Measurements from ENCODE around the gene NEO1. TPM values are rescaled to one million over a fixed set of nuclear protein-coding genes. Genes with fewer than 3 reads are reported as not detected.

The NEO1 gene
- total and polyA plus RNA-seq, 4 donors: 1.6 to 9.9 (median 5.8) TPM

DNA sequence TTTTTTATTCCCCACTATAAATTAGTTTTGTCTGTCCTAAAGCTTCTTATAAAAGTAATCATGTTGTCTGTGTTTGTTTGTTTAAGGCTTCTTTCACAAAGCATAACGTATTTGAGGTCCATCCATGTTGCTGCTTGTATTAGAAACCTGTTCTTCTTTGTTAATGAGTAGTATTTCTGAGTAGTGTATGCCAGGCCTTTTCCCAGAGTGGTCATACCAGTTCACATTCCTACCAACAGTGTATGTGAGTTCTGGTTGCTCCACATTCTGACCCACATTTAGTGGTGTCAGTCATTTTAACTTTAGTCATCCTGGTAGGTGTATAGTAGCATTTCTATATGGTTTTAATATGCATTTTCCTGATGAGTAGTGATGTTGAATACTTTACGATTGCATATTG, 98.6 kb downstream of the NEO1 start:
- DNase-seq (ENCODE audit: low spot score): no peak

More for the DNA sequence above, 98.6 kb downstream of the NEO1 start:
- no peak for TF ChIP-seq FOXA1 (IDR thresholded peaks at IDR 0.05)
- TF ChIP-seq JUND (IDR thresholded peaks at IDR 0.05): no peak
- TF ChIP-seq SP1 (IDR thresholded peaks at IDR 0.05): no peak
- TF ChIP-seq EGR1 (IDR thresholded peaks at IDR 0.05; ENCODE audit: low read depth in 2 of 2): no peak
- TF ChIP-seq HNF4G (IDR thresholded peaks at IDR 0.05): no peak
- no peak for TF ChIP-seq RAD21 (IDR thresholded peaks at IDR 0.05)
- TF ChIP-seq YY1 (IDR thresholded peaks at IDR 0.05): no peak
- no peak for TF ChIP-seq TAF1 (conservative IDR thresholded peaks at IDR 0.05)
- no peak for TF ChIP-seq GABPA (IDR thresholded peaks at IDR 0.05 in 1 of 2, conservative IDR thresholded peaks at IDR 0.05 in 1 of 2)
- no peak for TF ChIP-seq MAX (IDR thresholded peaks at IDR 0.05)
- no peak for TF ChIP-seq ATF3 (IDR thresholded peaks at IDR 0.05)
- no peak for TF ChIP-seq NR2F2 (IDR thresholded peaks at IDR 0.05)
- TF ChIP-seq, protein P1, sequence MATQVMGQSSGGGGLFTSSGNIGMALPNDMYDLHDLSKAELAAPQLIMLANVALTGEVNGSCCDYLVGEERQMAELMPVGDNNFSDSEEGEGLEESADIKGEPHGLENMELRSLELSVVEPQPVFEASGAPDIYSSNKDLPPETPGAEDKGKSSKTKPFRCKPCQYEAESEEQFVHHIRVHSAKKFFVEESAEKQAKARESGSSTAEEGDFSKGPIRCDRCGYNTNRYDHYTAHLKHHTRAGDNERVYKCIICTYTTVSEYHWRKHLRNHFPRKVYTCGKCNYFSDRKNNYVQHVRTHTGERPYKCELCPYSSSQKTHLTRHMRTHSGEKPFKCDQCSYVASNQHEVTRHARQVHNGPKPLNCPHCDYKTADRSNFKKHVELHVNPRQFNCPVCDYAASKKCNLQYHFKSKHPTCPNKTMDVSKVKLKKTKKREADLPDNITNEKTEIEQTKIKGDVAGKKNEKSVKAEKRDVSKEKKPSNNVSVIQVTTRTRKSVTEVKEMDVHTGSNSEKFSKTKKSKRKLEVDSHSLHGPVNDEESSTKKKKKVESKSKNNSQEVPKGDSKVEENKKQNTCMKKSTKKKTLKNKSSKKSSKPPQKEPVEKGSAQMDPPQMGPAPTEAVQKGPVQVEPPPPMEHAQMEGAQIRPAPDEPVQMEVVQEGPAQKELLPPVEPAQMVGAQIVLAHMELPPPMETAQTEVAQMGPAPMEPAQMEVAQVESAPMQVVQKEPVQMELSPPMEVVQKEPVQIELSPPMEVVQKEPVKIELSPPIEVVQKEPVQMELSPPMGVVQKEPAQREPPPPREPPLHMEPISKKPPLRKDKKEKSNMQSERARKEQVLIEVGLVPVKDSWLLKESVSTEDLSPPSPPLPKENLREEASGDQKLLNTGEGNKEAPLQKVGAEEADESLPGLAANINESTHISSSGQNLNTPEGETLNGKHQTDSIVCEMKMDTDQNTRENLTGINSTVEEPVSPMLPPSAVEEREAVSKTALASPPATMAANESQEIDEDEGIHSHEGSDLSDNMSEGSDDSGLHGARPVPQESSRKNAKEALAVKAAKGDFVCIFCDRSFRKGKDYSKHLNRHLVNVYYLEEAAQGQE (IDR thresholded peaks at IDR 0.05): no peak
- no peak for TF ChIP-seq ZBTB33 (IDR thresholded peaks at IDR 0.05)
- TF ChIP-seq HNF4A (conservative IDR thresholded peaks at IDR 0.05): no peak
- TF ChIP-seq RXRA (IDR thresholded peaks at IDR 0.05): no peak
- TF ChIP-seq FOXA2 (IDR thresholded peaks at IDR 0.05): no peak
- no peak for TF ChIP-seq CTCF (IDR thresholded peaks at IDR 0.05; ENCODE audit: low read depth, low read length, missing input control)
- Histone ChIP-seq H3K4me1 (ENCODE audit: control insufficient read depth in 4 of 4, insufficient read depth in 4 of 4, low read length in 3 of 4) (no peaks in the 10 kb centered on the region), H3K27me3 (ENCODE audit: control insufficient read depth in 4 of 4, insufficient read depth in 4 of 4, low read length in 3 of 4) (no peaks in the 10 kb centered on the region), H3K9ac (ENCODE audit: low read depth in 1 of 2, low read length in 2 of 2) (no peak overlapping the region), H3K4me3 (ENCODE audit: low read depth in 1 of 3, low read length in 3 of 3) (no peak overlapping the region), H3K9me3 (ENCODE audit: control insufficient read depth in 4 of 4, low read length in 3 of 4) (no peaks in the 10 kb centered on the region), H3K36me3 (ENCODE audit: control insufficient read depth in 4 of 4, insufficient read depth in 3 of 4, low read depth in 1 of 4, low read length in 3 of 4) (no peaks in the 10 kb centered on the region), H3K27ac (ENCODE audit: low read depth in 1 of 2, low read length in 2 of 2) (no peak overlapping the region)
- WGBS: 85% methylated on average over 2 of the region's 2 CpGs
